ENCODE data around the gene SF3B4. TPM values are rescaled to one million over a fixed set of nuclear protein-coding genes. Genes with fewer than 3 reads are reported as not detected.

SF3B4 gene
- total and polyA plus RNA-seq, 2 of the 13 experiments (the other 11 are each of a cell fraction or from before 2014, with no cell fraction given), result 13.8 to 14.8 TPM

- TF ChIP-seq, protein P1, sequence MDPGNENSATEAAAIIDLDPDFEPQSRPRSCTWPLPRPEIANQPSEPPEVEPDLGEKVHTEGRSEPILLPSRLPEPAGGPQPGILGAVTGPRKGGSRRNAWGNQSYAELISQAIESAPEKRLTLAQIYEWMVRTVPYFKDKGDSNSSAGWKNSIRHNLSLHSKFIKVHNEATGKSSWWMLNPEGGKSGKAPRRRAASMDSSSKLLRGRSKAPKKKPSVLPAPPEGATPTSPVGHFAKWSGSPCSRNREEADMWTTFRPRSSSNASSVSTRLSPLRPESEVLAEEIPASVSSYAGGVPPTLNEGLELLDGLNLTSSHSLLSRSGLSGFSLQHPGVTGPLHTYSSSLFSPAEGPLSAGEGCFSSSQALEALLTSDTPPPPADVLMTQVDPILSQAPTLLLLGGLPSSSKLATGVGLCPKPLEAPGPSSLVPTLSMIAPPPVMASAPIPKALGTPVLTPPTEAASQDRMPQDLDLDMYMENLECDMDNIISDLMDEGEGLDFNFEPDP (CRISPR knock-in tag; conservative IDR thresholded peaks at IDR 0.05), result no peak
- TF ChIP-seq, protein P2, sequence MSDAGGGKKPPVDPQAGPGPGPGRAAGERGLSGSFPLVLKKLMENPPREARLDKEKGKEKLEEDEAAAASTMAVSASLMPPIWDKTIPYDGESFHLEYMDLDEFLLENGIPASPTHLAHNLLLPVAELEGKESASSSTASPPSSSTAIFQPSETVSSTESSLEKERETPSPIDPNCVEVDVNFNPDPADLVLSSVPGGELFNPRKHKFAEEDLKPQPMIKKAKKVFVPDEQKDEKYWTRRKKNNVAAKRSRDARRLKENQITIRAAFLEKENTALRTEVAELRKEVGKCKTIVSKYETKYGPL (CRISPR knock-in tag; IDR thresholded peaks at IDR 0.05), result no peak
- TF ChIP-seq, protein P3, sequence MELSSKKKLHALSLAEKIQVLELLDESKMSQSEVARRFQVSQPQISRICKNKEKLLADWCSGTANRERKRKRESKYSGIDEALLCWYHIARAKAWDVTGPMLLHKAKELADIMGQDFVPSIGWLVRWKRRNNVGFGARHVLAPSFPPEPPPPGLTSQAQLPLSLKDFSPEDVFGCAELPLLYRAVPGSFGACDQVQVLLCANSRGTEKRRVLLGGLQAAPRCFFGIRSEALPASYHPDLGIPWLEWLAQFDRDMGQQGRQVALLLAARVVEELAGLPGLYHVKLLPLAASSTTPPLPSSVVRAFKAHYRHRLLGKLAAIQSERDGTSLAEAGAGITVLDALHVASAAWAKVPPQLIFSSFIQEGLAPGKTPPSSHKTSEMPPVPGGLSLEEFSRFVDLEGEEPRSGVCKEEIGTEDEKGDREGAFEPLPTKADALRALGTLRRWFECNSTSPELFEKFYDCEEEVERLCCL (CRISPR knock-in tag; IDR thresholded peaks at IDR 0.05; ENCODE audit: borderline replicate concordance), result no peak
- TF ChIP-seq SYNCRIP (IDR thresholded peaks at IDR 0.05; ENCODE audit: insufficient read depth, low read depth, low read length), result no peak
- TF ChIP-seq HNRNPH1 (optimal IDR thresholded peaks at IDR 0.05; ENCODE audit: low read depth, low read length), result no peak
- no peak for TF ChIP-seq ATF7-NPFF (CRISPR knock-in tag; IDR thresholded peaks at IDR 0.05; ENCODE audit: low read depth)
- TF ChIP-seq NFRKB (IDR thresholded peaks at IDR 0.05), result no peak
- no peak for TF ChIP-seq KLF9 (CRISPR knock-in tag; IDR thresholded peaks at IDR 0.05; ENCODE audit: low read depth)
- TF ChIP-seq, protein P4, sequence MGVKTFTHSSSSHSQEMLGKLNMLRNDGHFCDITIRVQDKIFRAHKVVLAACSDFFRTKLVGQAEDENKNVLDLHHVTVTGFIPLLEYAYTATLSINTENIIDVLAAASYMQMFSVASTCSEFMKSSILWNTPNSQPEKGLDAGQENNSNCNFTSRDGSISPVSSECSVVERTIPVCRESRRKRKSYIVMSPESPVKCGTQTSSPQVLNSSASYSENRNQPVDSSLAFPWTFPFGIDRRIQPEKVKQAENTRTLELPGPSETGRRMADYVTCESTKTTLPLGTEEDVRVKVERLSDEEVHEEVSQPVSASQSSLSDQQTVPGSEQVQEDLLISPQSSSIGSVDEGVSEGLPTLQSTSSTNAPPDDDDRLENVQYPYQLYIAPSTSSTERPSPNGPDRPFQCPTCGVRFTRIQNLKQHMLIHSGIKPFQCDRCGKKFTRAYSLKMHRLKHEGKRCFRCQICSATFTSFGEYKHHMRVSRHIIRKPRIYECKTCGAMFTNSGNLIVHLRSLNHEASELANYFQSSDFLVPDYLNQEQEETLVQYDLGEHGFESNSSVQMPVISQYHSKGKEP (CRISPR knock-in tag; IDR thresholded peaks at IDR 0.05), result no peak
- TF ChIP-seq, protein P5, sequence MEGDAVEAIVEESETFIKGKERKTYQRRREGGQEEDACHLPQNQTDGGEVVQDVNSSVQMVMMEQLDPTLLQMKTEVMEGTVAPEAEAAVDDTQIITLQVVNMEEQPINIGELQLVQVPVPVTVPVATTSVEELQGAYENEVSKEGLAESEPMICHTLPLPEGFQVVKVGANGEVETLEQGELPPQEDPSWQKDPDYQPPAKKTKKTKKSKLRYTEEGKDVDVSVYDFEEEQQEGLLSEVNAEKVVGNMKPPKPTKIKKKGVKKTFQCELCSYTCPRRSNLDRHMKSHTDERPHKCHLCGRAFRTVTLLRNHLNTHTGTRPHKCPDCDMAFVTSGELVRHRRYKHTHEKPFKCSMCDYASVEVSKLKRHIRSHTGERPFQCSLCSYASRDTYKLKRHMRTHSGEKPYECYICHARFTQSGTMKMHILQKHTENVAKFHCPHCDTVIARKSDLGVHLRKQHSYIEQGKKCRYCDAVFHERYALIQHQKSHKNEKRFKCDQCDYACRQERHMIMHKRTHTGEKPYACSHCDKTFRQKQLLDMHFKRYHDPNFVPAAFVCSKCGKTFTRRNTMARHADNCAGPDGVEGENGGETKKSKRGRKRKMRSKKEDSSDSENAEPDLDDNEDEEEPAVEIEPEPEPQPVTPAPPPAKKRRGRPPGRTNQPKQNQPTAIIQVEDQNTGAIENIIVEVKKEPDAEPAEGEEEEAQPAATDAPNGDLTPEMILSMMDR (CRISPR knock-in tag; IDR thresholded peaks at IDR 0.05), result peak; percentile 17; the same call in 1 of the 2 replicates
- TF ChIP-seq ZNF282 (IDR thresholded peaks at IDR 0.05; ENCODE audit: partially characterized antibody), result no peak
- TF ChIP-seq ZNF547 (CRISPR knock-in tag; IDR thresholded peaks at IDR 0.05), result peak; percentile 52; the same call in 1 of the 2 replicates
- 0 out of 2 replicates have a peak, but pooled peaks have one; percentile 53 for TF ChIP-seq GATAD1 (CRISPR knock-in tag; IDR thresholded peaks at IDR 0.05)
- TF ChIP-seq SALL2 (CRISPR knock-in tag; IDR thresholded peaks at IDR 0.05), result no peak
- TF ChIP-seq, protein P6, sequence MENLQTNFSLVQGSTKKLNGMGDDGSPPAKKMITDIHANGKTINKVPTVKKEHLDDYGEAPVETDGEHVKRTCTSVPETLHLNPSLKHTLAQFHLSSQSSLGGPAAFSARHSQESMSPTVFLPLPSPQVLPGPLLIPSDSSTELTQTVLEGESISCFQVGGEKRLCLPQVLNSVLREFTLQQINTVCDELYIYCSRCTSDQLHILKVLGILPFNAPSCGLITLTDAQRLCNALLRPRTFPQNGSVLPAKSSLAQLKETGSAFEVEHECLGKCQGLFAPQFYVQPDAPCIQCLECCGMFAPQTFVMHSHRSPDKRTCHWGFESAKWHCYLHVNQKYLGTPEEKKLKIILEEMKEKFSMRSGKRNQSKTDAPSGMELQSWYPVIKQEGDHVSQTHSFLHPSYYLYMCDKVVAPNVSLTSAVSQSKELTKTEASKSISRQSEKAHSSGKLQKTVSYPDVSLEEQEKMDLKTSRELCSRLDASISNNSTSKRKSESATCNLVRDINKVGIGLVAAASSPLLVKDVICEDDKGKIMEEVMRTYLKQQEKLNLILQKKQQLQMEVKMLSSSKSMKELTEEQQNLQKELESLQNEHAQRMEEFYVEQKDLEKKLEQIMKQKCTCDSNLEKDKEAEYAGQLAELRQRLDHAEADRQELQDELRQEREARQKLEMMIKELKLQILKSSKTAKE (CRISPR knock-in tag; IDR thresholded peaks at IDR 0.05; ENCODE audit: borderline replicate concordance), result no peak
- TF ChIP-seq ARID2 (CRISPR knock-in tag; IDR thresholded peaks at IDR 0.05; ENCODE audit: borderline replicate concordance), result no peak
- TF ChIP-seq ARHGAP35 (CRISPR knock-in tag; IDR thresholded peaks at IDR 0.05; ENCODE audit: borderline replicate concordance), result no peak
- no peak for TF ChIP-seq ZZZ3 (CRISPR knock-in tag; IDR thresholded peaks at IDR 0.05; ENCODE audit: borderline replicate concordance)
Observed at GRCh38 chr1:149887456-149888246, 40.0 kb downstream of the SF3B4 start (continued).

All from HepG2 (cell line).